HepG2 (cell line): ENCODE results near the gene DDAH2. TPM values are rescaled to one million over a fixed set of nuclear protein-coding genes. Genes with fewer than 3 reads are reported as not detected.

Experiments
- CREB1 ChIP-seq, 2 experiments: fragments of 450-650 bp in 1 of 2; IDR thresholded peaks; 2 replicates each; pipeline ENCODE4 v1.6.1; 2016 to 2017; ENCODE audit warnings: control low read depth in 1 of 2, mild to moderate bottlenecking in 1 of 2, missing compliant biosample characterization in 1 of 2, missing genetic modification characterization in 1 of 2
- FUBP1 ChIP-seq: sonication (generic); formaldehyde crosslinking; IDR thresholded peaks from 2 replicates; pipeline ENCODE4 v1.5.1; 2020; ENCODE audit warnings: missing genetic modification reagents, mild to moderate bottlenecking, borderline replicate concordance
- REST ChIP-seq, 2 experiments: IDR thresholded peaks; 2 replicates each; pipeline ENCODE4 v1.6.1; 2011 to 2012; ENCODE audit warnings: low read length in 2 of 2, borderline replicate concordance in 1 of 2, low read depth in 1 of 2, mild to moderate bottlenecking in 1 of 2, moderate library complexity in 1 of 2
- ZSCAN21 ChIP-seq: sonication (generic); formaldehyde crosslinking; IDR thresholded peaks from 2 replicates; pipeline ENCODE4 v1.8.0; 2022; ENCODE audit warnings: mild to moderate bottlenecking, missing genetic modification reagents, moderate library complexity, borderline replicate concordance
- polyA plus RNA-seq, 8 experiments: library from polyadenylated mRNA; depleted of rRNA in 3 of 8; stranded (reverse) in 7 of 8; unstranded in 1 of 8; fragments of >200 nt; fragmentation: Illumina TruSeq in 4 of 8; extraction: Trizol in 4 of 8; gene quantifications; 2 replicates each; pipeline versions ENCODE4 v1.2.1 to v1.2.3, GENCODE V29; 2011 to 2016; ENCODE audit warnings: low read depth in 4 of 8, missing spikeins in 1 of 8, mixed read lengths in 1 of 8; ENCODE audit not compliant: insufficient read depth in 1 of 8
- total RNA-seq, 5 experiments: library from RNA; depleted of rRNA; stranded (reverse); fragments of >200 nt; fragmentation: Illumina TruSeq; extraction: Trizol; gene quantifications; 2 replicates each; pipeline ENCODE4 v1.2.3, GENCODE V29; 2016; ENCODE audit warnings: low read depth in 1 of 5

The DDAH2 gene
- total and polyA plus RNA-seq, 2 of the 13 experiments (the other 11 are each of a cell fraction or from before 2014, with no cell fraction given): 16.4 to 21.1 TPM

GRCh38 chr6:31740397-31741223 lies 11.5 kb upstream of the DDAH2 start (continued):
- TF ChIP-seq REST (IDR thresholded peaks at IDR 0.05; ENCODE audit: borderline replicate concordance in 1 of 2, low read depth in 1 of 2, low read length in 2 of 2): no peak
- TF ChIP-seq ZSCAN21 (CRISPR knock-in tag): no peak
- no peak for TF ChIP-seq CREB1 (IDR thresholded peaks at IDR 0.05)
- TF ChIP-seq CREB1 (CRISPR knock-in tag; IDR thresholded peaks at IDR 0.05): no peak
- TF ChIP-seq FUBP1 (CRISPR knock-in tag): no peak
